ENCODE measurements around the gene TRAF7.

The TRAF7 gene

GRCh38 chr16:2172688-2173335 is 17.2 kb downstream of the TRAF7 start:
- H3K4me1 Mint-ChIP-seq (ENCODE audit: low read depth): no peaks in the 10 kb centered on the region
- no peaks in the 10 kb centered on the region for H3K9me3 Mint-ChIP-seq
- H3K27me3 Mint-ChIP-seq: no peaks in the 10 kb centered on the region
- no peak overlapping the region for H3K27ac Mint-ChIP-seq
- H3K36me3 Mint-ChIP-seq (ENCODE audit: low read depth): peaks cover 99% of the 10 kb centered on the region
- H3K4me3 Mint-ChIP-seq: no peak overlapping the region
- intact Hi-C loops (cut with micrococcal nuclease): no loop called here

- Mint-ChIP-seq H3K27ac (no peak overlapping the region), H3K4me3 (no peak overlapping the region), H3K36me3 (ENCODE audit: low read depth) (peaks cover 99% of the 10 kb centered on the region), H3K4me1 (ENCODE audit: low read depth) (no peaks in the 10 kb centered on the region), H3K27me3 (no peaks in the 10 kb centered on the region), H3K9me3 (no peaks in the 10 kb centered on the region)
- intact Hi-C loops (cut with micrococcal nuclease): no loop called here
Measured at GRCh38 chr16:2173366-2173765, 17.8 kb downstream of the TRAF7 start.

- Mint-ChIP-seq H3K9me3 (no peaks in the 10 kb centered on the region), H3K36me3 (ENCODE audit: low read depth) (peaks cover 93% of the 10 kb centered on the region), H3K4me1 (ENCODE audit: low read depth) (no peaks in the 10 kb centered on the region), H3K27me3 (no peaks in the 10 kb centered on the region), H3K27ac (no peak overlapping the region), H3K4me3 (no peak overlapping the region)
- intact Hi-C loops (cut with micrococcal nuclease): no loop called here
Measured at GRCh38 chr16:2173916-2174315, 18.3 kb downstream of the TRAF7 start.

GRCh38 chr16:2174396-2175131 is 19.0 kb downstream of the TRAF7 start:
- intact Hi-C loops (cut with micrococcal nuclease): no loop called here
- Mint-ChIP-seq H3K4me1 (ENCODE audit: low read depth) (no peaks in the 10 kb centered on the region), H3K36me3 (ENCODE audit: low read depth) (peaks cover 87% of the 10 kb centered on the region), H3K27ac (no peak overlapping the region), H3K4me3 (no peak overlapping the region), H3K27me3 (peaks cover 4% of the 10 kb centered on the region), H3K9me3 (no peaks in the 10 kb centered on the region)

- intact Hi-C loops (cut with micrococcal nuclease): no loop called here
- H3K36me3 Mint-ChIP-seq (ENCODE audit: low read depth): peaks cover 78% of the 10 kb centered on the region
- H3K4me3 Mint-ChIP-seq: no peak overlapping the region
- peaks cover 4% of the 10 kb centered on the region for H3K27me3 Mint-ChIP-seq
- no peak overlapping the region for H3K27ac Mint-ChIP-seq
- H3K4me1 Mint-ChIP-seq (ENCODE audit: low read depth): no peaks in the 10 kb centered on the region
- no peaks in the 10 kb centered on the region for H3K9me3 Mint-ChIP-seq
Measured at GRCh38 chr16:2175454-2175853, 19.9 kb downstream of the TRAF7 start.

- Mint-ChIP-seq H3K4me1 (ENCODE audit: low read depth) (no peaks in the 10 kb centered on the region), H3K27me3 (peaks cover 4% of the 10 kb centered on the region), H3K36me3 (ENCODE audit: low read depth) (peaks cover 72% of the 10 kb centered on the region), H3K4me3 (no peak overlapping the region), H3K9me3 (no peaks in the 10 kb centered on the region), H3K27ac (no peak overlapping the region)
- intact Hi-C loops (cut with micrococcal nuclease): no loop called here
Measured at GRCh38 chr16:2176047-2176446, 20.5 kb downstream of the TRAF7 start.

- H3K9me3 Mint-ChIP-seq: no peaks in the 10 kb centered on the region
- H3K36me3 Mint-ChIP-seq (ENCODE audit: low read depth): peaks cover 62% of the 10 kb centered on the region
- no peak overlapping the region for H3K4me3 Mint-ChIP-seq
- H3K27me3 Mint-ChIP-seq: peaks cover 4% of the 10 kb centered on the region
- intact Hi-C loops (cut with micrococcal nuclease): no loop called here
- no peaks in the 10 kb centered on the region for H3K4me1 Mint-ChIP-seq (ENCODE audit: low read depth)
- no peak overlapping the region for H3K27ac Mint-ChIP-seq
Measured at GRCh38 chr16:2177101-2177500, 21.5 kb downstream of the TRAF7 start.

- H3K4me3 Mint-ChIP-seq: no peak overlapping the region
- peaks cover 4% of the 10 kb centered on the region for H3K27me3 Mint-ChIP-seq
- no peak overlapping the region for H3K27ac Mint-ChIP-seq
- intact Hi-C loops (cut with micrococcal nuclease): no loop called here
- H3K9me3 Mint-ChIP-seq: no peaks in the 10 kb centered on the region
- H3K4me1 Mint-ChIP-seq (ENCODE audit: low read depth): no peaks in the 10 kb centered on the region
- H3K36me3 Mint-ChIP-seq (ENCODE audit: low read depth): peaks cover 58% of the 10 kb centered on the region
Measured at GRCh38 chr16:2177561-2177960, 22.0 kb downstream of the TRAF7 start.

GRCh38 chr16:2178321-2179106 is 22.9 kb downstream of the TRAF7 start:
- intact Hi-C loops (cut with micrococcal nuclease): no loop called here
- Mint-ChIP-seq H3K4me1 (ENCODE audit: low read depth) (no peaks in the 10 kb centered on the region), H3K4me3 (no peak overlapping the region), H3K27me3 (peaks cover 4% of the 10 kb centered on the region), H3K27ac (no peak overlapping the region), H3K36me3 (ENCODE audit: low read depth) (peaks cover 48% of the 10 kb centered on the region), H3K9me3 (no peaks in the 10 kb centered on the region)

GRCh38 chr16:2179107-2179501 is 23.5 kb downstream of the TRAF7 start:
- intact Hi-C loops (cut with micrococcal nuclease): no loop called here
- peaks cover 4% of the 10 kb centered on the region for H3K27me3 Mint-ChIP-seq
- H3K9me3 Mint-ChIP-seq: no peaks in the 10 kb centered on the region
- H3K36me3 Mint-ChIP-seq (ENCODE audit: low read depth): peaks cover 42% of the 10 kb centered on the region
- no peak overlapping the region for H3K4me3 Mint-ChIP-seq
- no peak overlapping the region for H3K27ac Mint-ChIP-seq
- no peaks in the 10 kb centered on the region for H3K4me1 Mint-ChIP-seq (ENCODE audit: low read depth)

- H3K9me3 Mint-ChIP-seq: no peaks in the 10 kb centered on the region
- no peak overlapping the region for H3K27ac Mint-ChIP-seq
- no peaks in the 10 kb centered on the region for H3K4me1 Mint-ChIP-seq (ENCODE audit: low read depth)
- H3K27me3 Mint-ChIP-seq: peaks cover 4% of the 10 kb centered on the region
- peaks cover 38% of the 10 kb centered on the region for H3K36me3 Mint-ChIP-seq (ENCODE audit: low read depth)
- H3K4me3 Mint-ChIP-seq: no peak overlapping the region
- intact Hi-C loops (cut with micrococcal nuclease): no loop called here
Measured at GRCh38 chr16:2179576-2179975, 24.0 kb downstream of the TRAF7 start.

- no peaks in the 10 kb centered on the region for H3K9me3 Mint-ChIP-seq
- peaks cover 29% of the 10 kb centered on the region for H3K36me3 Mint-ChIP-seq (ENCODE audit: low read depth)
- H3K4me1 Mint-ChIP-seq (ENCODE audit: low read depth): no peaks in the 10 kb centered on the region
- intact Hi-C loops (cut with micrococcal nuclease): no loop called here
- H3K4me3 Mint-ChIP-seq: no peak overlapping the region
- peaks cover 4% of the 10 kb centered on the region for H3K27me3 Mint-ChIP-seq
- no peak overlapping the region for H3K27ac Mint-ChIP-seq
Measured at GRCh38 chr16:2180461-2180860, 24.9 kb downstream of the TRAF7 start.

GRCh38 chr16:2180962-2181923 is 25.7 kb downstream of the TRAF7 start:
- no peaks in the 10 kb centered on the region for H3K4me1 Mint-ChIP-seq (ENCODE audit: low read depth)
- H3K9me3 Mint-ChIP-seq: no peaks in the 10 kb centered on the region
- intact Hi-C loops (cut with micrococcal nuclease): no loop called here
- H3K36me3 Mint-ChIP-seq (ENCODE audit: low read depth): peaks cover 21% of the 10 kb centered on the region
- H3K4me3 Mint-ChIP-seq: no peak overlapping the region
- peaks cover 4% of the 10 kb centered on the region for H3K27me3 Mint-ChIP-seq
- no peak overlapping the region for H3K27ac Mint-ChIP-seq
